GM19239 (cell line): Measurements from ENCODE around the gene ATP10A.
"Not testable (repeated sequence)": the region's sequence is repeated elsewhere in the genome, so short reads cannot be mapped to it uniquely, and the experiment has no call there.

Experiments
- DNase-seq: peaks from one replicate; pipeline ENCODE4 v3.0.0; 2011; ENCODE audit warnings: low spot score; ENCODE audit not compliant: insufficient read length
- FAIRE-seq: peaks from 2 replicates; lab custom pipeline; 2011; peaks lifted over from hg19 to GRCh38; lab: Jason Lieb, UNC

ATP10A gene

DNA sequence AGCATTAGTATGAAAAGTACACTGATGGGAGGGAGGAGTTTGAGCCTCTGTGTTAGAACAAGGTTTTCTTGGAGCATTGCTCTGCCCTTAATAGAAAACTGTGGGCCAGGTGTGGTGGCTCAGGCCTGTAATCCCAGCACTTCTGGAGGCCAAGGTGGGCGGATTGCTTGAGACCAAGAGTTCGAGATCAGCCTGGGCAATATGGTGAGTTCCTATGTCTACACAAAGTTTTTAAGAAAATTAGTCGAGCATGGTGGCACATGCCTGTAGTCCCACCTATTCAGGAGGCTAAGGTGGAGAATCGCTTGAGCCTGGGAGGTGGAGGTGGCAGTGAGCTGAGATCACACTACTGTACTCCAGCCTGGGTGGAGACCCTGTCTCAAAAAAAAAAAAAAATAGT lies 103.7 kb downstream of the ATP10A start:
- DNase-seq (no peak), FAIRE-seq (no peak)

DNA sequence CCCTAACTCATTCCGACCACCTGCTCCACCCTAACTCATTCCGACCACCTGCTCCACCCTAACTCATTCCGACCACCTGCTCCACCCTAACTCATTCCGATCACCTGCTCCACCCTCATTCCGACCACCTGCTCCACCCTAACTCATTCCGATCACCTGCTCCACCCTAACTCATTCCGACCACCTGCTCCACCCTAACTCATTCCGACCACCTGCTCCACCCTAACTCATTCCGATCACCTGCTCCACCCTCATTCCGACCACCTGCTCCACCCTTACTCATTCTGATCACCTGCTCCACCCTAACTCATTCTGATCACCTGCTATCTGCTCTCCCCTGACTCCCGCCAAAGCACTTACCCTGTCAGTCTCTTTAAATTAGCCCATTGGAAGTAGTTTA lies 104.5 kb downstream of the ATP10A start:
- not testable (repeated sequence) for DNase-seq, FAIRE-seq

DNA sequence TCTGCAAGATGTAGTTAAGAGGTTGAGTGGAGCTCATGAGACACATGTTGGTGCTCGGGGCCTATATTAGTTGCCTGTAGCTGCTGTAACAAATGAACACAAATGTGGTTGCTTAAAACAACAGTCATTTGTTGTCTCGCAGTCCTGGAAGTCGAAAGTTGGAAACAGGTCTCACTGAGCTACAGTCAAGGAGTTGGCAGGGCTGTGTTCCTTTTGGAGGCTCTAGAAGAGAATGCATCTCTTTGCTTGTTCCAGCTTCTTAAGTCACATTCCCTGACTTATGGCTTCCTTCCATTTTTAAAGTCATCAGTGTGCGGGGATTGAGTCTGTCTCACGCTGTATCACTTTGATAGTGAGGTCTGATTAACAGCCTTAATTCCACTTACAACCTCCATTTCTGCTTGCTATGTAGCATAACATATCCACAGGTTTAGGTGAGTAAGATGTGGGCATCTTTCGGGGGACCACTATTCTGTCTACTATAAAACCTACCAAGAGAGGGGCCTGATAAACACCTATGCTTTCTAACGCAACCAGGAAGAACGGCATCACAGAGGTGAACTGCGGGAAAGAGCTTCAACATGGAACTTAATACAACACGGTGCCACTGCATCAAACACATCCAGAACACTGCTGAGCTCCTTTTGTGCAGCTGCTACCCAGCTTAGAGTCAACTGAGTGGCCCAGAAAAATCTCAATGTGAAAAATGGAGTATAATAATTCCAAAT lies 119.4 kb downstream of the ATP10A start:
- FAIRE-seq (no peak), DNase-seq (no peak)

DNA sequence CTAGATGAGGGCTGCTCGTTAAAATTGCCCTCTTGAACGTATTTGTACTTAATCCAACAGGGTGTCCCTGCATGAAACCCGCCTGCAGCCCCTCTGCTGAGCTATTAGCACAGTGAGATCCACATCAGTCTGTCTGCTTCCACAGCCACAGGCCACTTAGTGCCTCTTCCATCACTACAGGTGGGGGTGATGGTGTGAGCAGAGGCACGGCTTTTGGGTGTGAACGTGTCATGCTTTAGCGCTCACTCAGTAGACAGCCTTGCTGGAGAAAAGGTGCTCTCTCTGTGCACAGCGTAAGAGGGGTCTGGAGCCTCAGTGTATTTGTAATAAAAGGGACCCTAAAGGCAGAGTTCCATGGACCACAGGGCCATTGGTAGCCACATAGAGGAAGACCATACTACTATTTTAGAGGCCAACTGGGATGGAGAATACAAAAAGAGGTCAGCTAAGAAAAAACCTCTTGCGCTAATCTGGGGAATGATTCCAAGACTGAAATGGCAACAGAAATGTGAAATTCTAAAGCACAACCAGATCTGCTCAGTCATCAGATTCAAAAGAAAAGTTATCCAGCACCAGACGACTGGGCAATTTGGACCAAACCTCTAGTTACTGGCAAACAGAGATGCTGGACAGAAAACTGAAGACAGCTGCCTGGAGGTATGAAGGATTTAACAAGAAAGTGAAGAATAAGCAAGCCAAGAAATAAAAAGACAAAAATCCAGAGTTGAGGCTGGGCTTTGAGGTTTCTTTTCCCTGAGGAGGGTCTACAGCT lies 120.2 kb downstream of the ATP10A start:
- FAIRE-seq, result no peak

DNA sequence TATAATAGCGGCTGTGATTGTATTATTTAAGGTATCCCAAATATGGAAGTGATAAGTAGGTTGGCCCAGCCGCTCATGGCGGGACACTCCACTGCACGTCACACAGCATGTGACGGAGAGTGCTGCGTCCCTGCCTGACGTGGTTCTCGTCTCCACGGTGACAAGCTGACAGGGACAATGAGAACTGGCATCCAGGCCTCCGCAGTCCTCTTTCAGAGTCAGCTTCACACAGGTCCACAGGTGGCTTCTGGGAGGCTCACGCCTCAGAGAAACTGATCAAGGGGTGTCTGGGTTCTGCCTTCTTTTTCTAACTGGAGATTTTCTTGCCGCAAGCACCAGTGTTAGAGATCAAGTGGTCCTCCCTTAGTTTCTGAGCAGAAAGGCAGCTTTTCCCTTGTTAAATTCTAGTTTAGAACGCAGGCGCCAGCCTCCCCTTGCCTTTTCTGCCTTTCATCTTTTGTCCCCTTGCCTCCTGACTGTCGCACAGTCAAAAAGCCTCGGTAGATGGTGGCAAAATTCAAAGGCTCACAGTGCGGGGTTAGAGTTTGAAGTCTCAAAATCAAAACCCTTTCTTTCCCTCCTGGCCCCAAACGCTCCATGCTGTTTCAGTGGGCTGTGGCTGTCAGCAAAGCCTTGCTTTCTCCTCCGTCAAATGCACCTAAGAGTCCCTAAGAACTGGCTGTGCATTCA lies 120.9 kb downstream of the ATP10A start:
- FAIRE-seq, result no peak
- no peak for DNase-seq

More for the DNA sequence above, 120.2 kb downstream of the ATP10A start:
- no peak for DNase-seq

DNA sequence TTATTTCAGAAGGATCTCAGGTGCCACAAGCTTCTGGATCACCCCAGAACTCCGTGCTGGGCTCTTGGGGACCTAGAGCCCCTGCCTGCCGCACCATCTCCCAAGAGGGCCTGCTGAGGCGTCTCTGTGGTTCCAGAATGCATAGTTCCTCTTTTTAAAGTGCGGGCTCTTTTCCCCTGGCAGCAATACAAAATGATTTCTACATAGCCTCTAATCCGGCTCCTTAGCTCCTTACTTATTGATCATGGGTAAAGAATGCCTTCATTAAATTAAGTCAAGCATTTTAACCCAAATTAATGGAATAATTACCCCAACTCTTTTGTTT lies 121.9 kb downstream of the ATP10A start:
- no peak for FAIRE-seq
- no peak for DNase-seq

DNA sequence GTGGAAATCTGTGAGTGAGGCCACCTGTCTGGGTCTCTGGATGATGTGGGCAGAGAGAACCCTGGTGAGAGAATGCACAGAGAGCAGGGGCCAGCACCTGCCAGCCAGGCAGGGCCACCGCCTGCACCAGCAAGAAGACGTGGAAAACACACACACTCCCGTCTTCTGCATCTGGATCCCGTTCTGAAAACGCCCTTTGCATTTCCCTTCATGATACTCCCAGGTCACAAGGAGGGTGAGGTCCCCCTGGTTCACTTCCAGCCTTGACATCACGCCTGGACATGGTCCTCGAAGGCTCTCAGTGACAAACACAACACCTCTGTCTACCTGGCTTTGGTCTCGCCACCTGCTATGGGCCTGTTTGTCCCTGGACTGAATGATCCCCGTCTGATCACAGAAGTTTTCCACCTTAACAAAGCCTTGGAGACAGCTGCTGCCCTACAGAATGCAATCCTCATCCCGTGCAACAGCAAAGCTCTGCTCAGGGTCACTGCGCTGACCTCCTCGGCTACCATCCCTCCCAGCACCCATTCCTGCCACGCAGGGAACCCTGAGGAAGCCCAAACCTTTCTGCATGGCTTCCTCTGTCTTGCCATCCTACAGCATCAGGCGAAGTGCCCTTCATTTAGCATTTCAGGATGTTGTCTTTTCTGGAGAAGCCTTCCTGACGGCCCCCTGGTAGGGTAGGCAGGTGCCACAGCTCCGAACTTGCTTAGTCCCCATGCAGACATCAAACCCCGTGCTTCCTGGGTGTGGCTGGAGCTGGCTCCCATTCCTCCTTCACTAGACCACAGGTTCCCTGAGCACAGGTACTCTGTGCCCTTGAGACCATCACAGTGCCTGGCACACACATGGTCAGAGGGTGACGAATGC lies 122.5 kb downstream of the ATP10A start:
- FAIRE-seq (no peak), DNase-seq (no peak)

DNA sequence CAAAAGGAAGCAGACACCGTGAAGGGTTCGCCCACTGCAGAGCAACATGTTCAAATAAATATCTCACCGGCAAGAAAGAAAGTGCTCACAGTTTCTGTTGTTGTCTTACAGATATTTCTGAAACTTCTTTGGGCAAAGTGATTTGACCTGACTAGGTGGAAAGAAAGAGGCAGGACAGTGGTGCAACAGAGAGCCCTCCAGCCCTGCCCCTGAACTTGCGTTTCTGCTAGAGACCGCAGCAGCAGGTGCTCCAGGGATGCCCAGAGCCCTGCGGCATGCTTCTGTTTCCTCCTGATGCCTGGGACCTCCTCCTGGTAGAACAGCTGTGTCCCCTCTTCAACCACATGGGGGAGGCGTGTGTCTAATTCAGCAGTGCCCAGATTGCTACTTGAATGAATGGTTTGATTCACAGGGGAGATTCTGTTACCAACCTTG lies 123.4 kb downstream of the ATP10A start:
- DNase-seq (no peak), FAIRE-seq (no peak)

DNA sequence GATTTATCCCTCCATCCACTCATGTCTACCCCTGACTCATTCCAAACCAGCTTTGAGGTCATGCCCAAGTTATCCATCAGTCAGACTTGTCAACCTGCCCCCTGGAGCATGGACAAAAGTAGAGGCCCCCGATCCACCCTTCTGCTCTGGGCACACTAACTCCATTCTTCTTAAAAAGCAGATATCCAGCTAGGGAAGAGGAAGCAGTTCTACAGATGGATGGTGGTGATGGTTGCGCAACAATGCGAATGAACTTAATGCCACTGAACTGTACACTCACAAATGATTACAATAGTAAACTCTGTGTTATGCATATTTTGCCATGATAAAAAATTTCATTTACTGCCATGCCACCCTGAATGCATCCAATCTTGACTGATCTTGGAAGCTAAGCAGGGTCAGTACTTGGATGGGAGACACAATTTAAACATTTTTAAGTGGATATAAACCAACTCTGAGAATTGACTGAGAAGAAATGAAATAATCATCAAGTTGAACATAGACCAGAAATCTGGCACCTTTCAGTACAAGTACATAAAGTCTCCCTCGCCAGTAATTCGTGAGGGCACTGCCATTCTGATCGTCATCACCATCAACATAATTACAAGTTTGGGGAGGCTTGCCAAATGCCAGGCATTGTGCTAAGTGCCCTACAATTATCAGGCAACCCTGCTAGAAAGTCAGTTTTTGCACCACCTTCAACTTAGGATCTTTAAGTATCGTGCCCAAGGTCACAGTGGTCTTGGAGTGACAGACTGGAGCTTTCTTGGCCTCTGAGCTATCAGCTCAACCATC lies 124.8 kb downstream of the ATP10A start:
- FAIRE-seq (no peak), DNase-seq (no peak)

DNA sequence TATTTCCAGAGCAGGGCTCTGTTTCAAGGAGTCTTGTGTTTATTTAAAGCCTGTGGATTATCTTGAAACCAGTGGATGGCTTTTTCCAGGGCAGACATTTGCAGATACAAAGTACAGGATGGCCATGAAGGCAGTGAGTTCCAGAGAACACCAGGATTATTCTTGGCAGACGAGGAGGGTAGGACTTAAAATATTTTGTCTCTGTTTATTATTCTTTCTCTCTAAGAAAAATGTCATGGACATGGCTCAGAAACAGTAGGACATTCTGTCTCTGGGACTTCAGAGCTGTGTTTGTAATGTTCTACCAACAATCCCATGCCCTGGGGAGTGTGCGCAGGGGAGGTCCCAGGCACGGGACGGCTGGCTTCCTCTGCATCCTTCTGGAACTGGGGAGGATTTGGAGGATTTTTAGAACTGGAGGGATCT lies 125.9 kb downstream of the ATP10A start:
- no peak for DNase-seq

DNA sequence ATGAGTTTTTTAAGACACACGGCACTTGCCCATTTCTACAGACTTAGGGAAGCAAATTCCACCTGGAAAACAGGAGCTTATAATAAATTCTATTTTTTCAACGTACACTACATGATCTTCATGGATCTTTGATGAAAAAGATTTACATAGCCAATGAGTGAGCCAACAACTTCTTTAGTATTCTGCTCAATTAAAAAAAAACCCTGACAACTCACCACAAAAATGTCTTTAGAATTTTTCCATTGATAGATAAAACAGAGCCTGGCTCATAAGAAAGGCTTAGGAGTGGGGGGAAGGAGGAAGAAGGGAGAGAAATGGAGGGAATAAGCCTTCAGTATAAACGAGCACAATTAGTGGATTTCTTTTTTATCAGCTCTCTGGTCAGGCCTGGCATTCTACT lies 126.7 kb downstream of the ATP10A start:
- DNase-seq (no peak), FAIRE-seq (no peak)

More for the DNA sequence above, 125.9 kb downstream of the ATP10A start:
- no peak for FAIRE-seq

DNA sequence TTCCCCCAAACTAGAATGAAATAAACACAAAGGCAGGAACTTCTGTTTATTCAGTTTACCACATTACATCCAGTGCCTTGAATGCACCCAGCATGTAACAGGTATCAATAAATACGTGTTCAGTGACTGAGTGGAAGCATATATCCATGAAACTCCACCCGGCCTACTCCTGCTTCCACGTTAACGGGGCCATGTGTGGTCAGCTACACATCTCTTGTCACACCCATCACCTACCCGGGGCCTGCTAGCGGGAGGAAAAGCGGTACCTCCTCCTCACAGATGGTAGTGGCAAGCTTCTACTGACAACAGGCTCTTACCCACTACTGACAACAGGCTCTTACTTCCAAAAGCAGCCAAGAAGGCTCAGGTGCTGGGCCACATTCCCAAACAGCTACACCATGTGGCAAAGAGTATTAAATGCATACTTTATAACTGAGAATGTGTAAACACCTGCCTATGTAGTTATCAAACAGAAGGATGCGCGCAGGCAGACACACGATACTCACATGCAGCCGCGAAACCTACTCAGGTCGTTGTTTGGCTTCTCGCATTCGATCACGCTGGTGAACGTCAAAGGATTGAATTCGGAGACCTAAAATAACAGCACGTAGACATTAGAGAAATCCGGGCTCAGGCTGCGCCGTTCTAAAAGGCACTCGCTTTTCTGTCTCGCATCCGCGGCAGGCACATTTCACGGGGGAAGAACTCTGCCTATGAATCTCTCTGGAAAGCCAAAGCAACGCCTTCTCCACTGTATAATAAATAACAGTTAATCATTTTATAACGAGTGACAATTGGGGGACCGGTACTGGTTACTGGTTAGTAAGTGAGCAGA lies 127.4 kb downstream of the ATP10A start:
- FAIRE-seq (no peak), DNase-seq (no peak)

DNA sequence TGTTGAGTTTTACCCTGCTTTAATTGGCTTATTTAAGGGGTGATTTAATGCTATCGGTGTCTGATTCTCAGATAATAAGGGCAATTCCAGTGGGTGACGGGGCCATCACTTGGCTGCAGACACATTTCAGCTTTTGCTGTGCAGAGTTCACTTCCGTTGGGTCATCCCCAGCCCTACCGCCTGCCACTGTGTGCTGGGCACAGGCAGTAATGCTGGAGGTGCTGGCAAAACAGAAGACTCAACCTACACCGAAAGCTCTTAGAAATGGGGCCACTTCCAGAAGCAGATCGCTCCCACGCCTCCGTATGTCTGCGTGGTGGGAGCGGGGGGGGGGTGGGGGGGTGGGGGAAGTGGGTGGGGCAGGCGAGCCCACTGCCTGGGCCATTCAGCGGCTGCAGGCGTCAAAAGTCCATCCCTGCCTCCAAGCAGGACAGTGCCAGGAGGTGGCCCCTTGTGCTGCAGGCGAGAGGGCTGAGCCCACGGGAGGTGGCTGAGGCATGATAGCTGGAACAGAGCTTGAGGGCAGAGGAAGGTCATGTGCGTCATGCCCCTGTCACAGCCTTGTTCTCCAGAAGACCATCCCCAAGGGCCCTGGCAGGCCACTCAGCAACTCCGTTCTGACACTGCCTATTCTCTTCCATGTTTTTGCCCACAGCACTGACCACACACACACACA lies 128.3 kb downstream of the ATP10A start:
- DNase-seq, result no peak
- FAIRE-seq, result no peak

DNA sequence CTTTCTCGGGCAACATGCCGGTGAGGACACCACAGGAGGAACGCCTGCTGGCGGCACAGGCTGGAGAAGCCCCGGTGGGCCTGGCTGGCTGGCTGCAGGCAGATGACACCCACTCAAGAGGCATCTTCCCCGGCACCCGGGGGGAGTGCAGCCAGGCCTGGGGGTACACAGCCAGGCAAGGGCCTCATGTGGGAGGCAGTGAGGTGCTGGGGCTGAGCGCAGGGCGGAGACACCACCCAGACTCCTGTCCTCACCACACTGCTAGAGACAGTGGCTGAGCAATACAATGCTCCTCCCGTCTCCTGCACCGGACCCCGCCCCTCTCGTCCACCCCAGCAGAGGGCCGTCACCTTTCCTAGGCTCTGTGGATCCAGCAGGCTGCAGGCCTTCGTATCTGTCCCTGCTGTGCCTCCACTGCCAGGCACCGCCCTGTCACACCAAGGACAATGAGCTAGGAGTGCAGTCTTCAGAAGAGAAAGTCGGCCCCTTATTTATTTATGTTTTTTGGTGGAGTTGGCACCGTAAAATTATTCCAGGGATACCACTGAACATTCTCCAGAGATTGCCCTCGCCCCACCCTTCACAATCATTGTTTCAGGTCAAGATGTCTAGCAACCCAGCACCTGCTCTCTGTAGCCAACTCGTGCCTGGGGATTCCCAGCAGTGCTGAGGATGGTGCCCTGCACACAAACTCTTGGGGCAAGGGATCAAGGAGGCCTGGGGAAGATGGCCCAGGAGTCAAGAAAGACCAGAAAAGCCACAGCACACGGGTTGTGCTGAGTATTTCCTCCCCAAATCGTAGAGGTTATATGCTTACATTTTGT lies 129.1 kb downstream of the ATP10A start:
- no peak for DNase-seq
- no peak for FAIRE-seq

DNA sequence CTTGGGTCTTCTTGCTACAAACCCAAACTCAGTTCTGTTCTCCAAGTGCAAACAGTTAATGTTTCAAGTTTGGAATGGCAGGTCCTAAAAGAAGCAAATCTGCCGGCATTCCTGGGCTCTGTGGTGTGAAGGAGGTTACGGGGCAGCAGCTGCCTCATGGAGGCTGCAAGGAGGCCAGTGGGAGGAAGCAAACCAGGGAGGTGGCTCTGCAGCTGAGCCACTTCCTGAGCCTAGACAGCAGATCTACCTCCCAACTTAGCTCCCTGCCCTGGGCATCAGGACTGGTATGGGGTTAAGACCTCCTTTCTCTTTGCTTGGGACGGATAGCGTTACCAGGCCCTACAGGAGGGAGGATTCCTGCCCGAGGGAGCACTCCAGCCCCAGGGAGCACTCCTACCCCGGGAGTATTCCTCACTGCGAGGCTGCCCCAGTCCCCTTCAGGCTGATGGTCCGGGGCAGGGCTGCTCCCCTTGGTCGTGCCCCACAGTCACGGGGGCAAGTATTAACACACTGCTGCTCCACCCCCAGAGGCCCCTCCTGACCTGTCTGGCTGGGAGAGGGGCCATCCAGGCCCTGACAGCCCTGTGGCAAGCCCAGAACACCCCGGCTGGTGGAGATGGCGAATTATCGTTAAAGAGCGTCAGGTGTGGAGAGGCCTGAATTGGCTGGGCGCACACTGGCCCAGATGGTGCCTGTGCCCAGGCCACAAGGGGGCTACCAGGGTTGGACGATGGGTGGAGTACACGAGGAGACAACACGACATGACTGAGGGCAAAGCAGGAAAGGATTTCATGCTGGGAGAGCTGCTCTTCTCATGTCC lies 129.9 kb downstream of the ATP10A start:
- DNase-seq (no peak), FAIRE-seq (no peak)

DNA sequence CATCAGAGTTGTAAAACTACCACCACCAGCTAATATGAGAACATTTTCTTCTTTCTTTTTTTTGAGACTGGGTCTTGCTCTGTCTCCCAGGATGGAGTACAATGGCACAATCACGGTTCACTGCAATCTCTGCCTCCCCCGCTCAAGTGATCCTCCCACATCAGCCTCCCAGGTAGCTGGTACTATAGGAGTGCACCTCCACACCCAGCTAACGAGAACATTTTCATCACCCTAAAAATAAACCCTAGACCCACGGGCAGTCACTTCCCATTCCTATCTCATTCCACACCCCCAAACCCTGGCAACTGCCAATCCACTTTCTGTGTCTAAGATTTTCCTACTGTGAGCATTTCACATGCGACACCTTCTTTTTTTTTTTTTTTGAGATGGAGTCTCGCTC lies 130.9 kb downstream of the ATP10A start:
- DNase-seq, result no peak
- no peak for FAIRE-seq
